HG02798 (cell line): ENCODE data around the gene CACNA2D1.
"Not testable (repeated sequence)": the region's sequence is repeated elsewhere in the genome, so short reads cannot be mapped to it uniquely, and the experiment has no call there.

Source experiments
- ATAC-seq: cut with Tn5 transposase; IDR thresholded peaks from one replicate; pipeline ENCODE4 v1.9.1; 2021; ENCODE audit warnings: mild to moderate bottlenecking; ENCODE audit not compliant: unreplicated experiment, poor library complexity

The CACNA2D1 gene

GRCh38 chr7:82435769-82436168, 7.8 kb downstream of the CACNA2D1 start:
- no peak for ATAC-seq

- ATAC-seq: no peak
These were observed 9.1 kb downstream of the CACNA2D1 start for GRCh38 chr7:82434275-82435022.

- no peak for ATAC-seq
These were observed 10.1 kb downstream of the CACNA2D1 start for GRCh38 chr7:82433507-82433906.

- ATAC-seq: not testable (repeated sequence)
These were observed 10.8 kb downstream of the CACNA2D1 start for GRCh38 chr7:82432743-82433142.

- ATAC-seq: no peak
These were observed 12.8 kb downstream of the CACNA2D1 start for GRCh38 chr7:82430500-82431465.

- ATAC-seq: no peak
These were observed 14.2 kb downstream of the CACNA2D1 start for GRCh38 chr7:82429408-82429807.

- no peak for ATAC-seq
These were observed 15.2 kb downstream of the CACNA2D1 start for GRCh38 chr7:82428186-82428961.

GRCh38 chr7:82423446-82423845, 20.1 kb downstream of the CACNA2D1 start:
- no peak for ATAC-seq

GRCh38 chr7:82419200-82419599, 24.4 kb downstream of the CACNA2D1 start:
- ATAC-seq: no peak

- no peak for ATAC-seq
These were observed 25.7 kb downstream of the CACNA2D1 start for GRCh38 chr7:82417898-82418297.

GRCh38 chr7:82416402-82416801, 27.2 kb downstream of the CACNA2D1 start:
- ATAC-seq: no peak

- no peak for ATAC-seq
These were observed 29.2 kb downstream of the CACNA2D1 start for GRCh38 chr7:82414389-82414788.

GRCh38 chr7:82413237-82413636, 30.3 kb downstream of the CACNA2D1 start:
- ATAC-seq: no peak

- ATAC-seq: no peak
These were observed 31.8 kb downstream of the CACNA2D1 start for GRCh38 chr7:82411732-82412131.

GRCh38 chr7:82410461-82410860, 33.1 kb downstream of the CACNA2D1 start:
- no peak for ATAC-seq

- ATAC-seq: no peak
These were observed 36.6 kb downstream of the CACNA2D1 start for GRCh38 chr7:82406937-82407336.

GRCh38 chr7:82405301-82405700, 38.3 kb downstream of the CACNA2D1 start:
- no peak for ATAC-seq

GRCh38 chr7:82404652-82405051, 38.9 kb downstream of the CACNA2D1 start:
- no peak for ATAC-seq

- no peak for ATAC-seq
These were observed 39.5 kb downstream of the CACNA2D1 start for GRCh38 chr7:82404094-82404493.

GRCh38 chr7:82397879-82398524, 45.6 kb downstream of the CACNA2D1 start:
- no peak for ATAC-seq
